ENCODE results near the gene MIDN.

MIDN gene

DNA sequence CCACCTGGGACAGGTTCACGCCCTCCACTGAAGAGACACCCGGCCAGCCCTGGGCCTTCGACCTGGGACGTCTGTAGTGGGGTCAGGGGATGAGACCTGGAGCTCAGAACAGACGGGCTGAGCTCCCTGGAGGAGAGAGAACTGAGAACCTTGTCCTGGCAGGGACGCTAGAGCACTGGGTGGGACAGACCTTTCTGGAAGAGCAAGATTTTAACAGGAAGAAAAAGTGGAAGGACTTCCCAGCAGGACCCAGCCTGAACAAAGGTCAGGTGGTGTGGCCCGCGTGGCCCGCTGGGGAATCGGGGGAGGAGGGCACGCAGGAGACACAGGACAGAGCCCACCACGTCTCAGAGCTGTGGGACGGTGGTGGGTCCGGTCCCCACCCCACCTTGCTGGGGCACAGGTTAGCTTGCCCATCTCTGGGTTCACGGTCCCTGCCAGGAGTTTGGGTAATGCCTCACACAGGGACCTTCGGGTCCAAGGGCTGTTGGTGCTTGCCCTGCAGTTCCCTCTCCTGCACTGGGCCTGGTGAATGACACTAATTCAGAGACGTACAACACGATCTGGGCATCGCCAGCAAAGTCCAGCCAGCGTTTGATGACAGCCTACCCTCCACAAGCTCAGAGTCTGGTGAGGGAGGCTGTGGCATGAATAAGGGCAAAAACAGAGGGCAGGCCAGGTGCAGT is 36.1 kb downstream of the MIDN start:
- no peak for DNase-seq

GRCh38 chr19:1284979-1285736 is 36.8 kb downstream of the MIDN start:
- no peak for DNase-seq

- DNase-seq: no peak
These were observed 37.5 kb downstream of the MIDN start, which contains the start of gene EFNA2 for GRCh38 chr19:1285737-1286360. Gene EFNA2, plus strand, starts transcription at chr19:1285873. Its CDS starts 296 bp downstream, at chr19:1286169.

DNA sequence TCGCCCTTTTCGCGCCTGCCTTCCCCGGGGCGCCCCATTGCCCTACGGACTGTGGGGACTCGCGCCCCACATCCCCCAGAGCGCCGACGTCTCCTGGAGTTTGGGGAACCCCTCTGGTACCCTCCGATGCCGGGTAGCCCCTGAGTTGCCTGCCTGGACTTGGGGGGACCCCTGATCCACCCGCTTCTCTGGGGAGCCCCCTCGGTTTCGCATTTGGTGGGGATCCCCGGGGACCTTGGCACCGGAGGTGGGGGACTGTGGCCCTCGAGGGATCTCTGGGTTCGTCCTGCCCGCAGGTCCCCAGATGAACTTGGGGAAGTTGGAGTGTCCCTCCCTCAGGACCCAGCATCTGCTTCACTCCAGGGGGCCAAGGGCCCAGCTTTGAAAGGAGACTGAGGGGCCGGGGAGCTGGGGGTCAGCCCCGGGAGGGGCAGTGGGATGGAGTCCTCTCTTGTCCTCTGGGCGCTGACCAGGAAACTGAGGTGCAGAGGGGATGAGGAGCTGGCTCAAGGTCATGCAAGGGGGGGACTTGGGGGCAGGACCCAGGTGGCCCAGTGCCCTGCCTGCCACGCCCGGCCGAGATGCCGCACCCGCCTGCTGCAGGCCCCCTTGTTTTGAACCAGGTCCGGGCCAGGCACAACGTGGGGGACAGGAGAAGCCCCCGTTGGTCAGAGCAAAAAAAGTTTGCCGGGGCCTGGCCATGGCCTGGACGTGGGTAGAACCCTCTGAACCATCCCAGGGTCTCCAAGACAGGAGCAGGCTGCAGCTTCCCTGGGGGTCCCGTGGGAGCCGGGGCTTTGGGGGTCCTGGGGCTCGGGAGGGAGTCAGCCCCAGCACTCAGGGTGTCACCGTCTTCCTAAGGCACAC is 38.3 kb downstream of the MIDN start:
- DNase-seq: no peak

- no peak for DNase-seq
These were observed 39.2 kb downstream of the MIDN start for GRCh38 chr19:1287354-1288225.

- no peak for DNase-seq
These were observed 39.8 kb downstream of the MIDN start for GRCh38 chr19:1288226-1288612.

DNA sequence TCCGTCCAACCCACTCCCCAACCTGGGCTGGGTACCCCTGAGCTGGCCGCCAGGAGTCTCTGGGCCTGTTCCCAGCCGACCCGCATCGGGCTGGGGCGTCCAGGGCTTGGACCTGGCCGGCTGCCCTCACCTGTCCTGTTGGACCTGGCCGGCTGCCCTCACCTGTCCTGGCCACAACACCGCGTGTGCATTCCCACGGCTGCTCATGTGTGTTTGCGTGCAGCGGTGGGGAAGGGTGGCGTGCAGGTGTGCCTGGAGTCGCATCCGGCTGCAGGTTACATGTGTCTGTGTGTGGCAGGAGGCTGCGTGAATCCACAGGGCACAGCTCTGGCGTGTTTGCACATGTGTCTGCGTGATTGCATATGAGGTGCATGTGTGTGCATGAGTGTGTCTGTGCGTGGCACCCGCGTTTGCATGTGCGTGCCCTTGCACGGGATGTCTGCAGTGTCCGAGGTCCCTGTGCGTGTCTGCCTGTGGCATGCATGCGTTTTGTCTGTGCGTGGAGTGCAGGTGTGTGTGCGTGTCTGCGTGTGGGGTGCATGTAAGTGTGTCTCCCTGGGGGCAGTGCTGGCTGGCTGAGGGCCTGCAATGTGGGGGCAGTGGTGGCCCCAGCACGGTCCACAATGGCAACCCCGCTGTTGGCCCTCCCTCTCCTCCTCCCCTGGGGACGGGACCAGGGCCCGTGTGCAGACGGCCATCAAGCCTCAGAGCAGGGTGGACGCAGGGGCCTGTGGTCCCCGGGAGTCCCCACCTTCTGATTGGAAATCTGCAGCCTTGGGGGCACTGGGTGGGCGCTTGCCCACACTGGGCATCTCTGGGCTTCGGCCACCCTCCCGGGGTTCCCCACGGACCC is 40.7 kb downstream of the MIDN start:
- no peak for DNase-seq

- DNase-seq: no peak
These were observed 41.3 kb downstream of the MIDN start for GRCh38 chr19:1289686-1290025.

GRCh38 chr19:1290196-1290702 is 41.9 kb downstream of the MIDN start:
- DNase-seq: no peak

DNA sequence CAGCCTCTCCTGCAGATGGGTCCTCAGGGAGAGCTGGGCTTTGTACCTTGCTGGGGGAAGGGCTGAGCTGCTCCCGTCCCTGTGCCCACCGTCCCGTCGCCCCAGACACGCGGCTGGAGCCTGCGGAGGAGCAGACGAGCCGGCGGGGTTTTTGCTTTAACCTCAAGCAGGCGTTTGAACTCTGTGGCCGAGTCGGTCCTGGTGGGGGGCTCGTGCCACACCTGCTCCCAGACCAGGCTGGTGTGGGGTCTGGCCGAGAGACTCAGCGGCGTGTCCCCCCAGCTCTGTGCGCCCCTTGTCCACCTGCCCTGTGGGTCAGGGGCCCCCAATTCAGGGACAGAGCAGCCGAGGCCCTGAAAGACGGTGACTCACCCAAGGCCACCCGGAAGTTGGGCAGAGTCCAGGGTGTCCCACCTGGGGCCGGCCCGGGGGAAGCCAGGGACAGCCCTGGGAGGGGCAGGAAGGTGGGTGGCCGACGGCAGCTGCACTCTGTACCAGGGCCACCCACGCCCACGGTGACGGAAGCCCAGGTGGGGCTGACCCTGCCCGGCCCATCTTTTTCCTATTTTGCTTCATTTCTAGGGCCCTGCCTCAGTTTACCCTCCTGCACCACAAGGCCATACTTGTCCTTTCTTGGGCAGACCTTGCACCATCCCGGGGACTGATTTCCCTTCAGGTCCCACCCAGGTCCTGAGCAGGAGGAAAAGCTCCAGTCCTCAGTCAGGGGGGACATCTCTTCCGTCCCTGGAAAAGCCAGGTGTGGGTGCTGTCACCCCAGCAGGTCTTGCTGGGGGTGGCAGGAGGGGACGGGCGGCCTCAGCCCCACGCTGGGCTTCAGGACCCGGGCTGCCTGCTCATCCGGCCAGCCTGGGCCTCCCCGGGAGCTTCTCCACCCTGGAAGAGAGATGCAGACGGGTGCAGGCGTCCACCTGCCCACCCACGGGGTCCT is 42.6 kb downstream of the MIDN start:
- DNase-seq: no peak

DNA sequence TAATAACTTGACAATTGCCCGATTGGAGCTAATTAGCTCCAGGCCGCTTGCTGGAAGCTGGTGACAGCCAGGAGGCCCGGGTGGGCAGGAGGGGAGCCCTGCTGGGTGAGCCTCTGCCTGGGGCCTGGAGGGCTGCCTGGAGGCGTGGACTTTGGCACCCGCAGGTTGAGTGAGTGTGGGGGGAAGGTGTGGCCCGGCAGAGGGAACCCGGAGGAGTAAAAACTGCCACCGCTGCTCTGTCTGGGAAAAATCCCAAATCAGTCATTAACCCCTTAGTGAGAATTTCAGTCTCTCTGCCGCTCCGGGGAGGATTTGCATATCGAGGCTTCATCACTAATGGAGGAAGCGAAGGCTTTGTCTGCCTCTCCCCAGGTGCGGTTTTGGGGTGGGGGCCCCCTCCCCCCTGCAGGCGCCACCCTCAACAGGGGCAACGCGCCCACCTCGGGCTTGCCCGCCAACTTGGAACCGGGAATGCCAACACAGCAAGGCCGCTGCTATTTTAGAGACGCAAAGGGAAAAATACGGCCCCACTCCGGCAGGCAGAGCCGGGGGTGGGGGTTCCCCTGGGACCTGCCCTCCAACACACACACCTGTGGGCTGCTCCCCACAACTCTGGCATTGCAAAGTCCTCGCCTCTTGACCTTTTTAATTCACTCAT is 43.5 kb downstream of the MIDN start:
- DNase-seq: no peak

- DNase-seq: no peak
These were observed 44.2 kb downstream of the MIDN start for GRCh38 chr19:1292419-1293151.

DNA sequence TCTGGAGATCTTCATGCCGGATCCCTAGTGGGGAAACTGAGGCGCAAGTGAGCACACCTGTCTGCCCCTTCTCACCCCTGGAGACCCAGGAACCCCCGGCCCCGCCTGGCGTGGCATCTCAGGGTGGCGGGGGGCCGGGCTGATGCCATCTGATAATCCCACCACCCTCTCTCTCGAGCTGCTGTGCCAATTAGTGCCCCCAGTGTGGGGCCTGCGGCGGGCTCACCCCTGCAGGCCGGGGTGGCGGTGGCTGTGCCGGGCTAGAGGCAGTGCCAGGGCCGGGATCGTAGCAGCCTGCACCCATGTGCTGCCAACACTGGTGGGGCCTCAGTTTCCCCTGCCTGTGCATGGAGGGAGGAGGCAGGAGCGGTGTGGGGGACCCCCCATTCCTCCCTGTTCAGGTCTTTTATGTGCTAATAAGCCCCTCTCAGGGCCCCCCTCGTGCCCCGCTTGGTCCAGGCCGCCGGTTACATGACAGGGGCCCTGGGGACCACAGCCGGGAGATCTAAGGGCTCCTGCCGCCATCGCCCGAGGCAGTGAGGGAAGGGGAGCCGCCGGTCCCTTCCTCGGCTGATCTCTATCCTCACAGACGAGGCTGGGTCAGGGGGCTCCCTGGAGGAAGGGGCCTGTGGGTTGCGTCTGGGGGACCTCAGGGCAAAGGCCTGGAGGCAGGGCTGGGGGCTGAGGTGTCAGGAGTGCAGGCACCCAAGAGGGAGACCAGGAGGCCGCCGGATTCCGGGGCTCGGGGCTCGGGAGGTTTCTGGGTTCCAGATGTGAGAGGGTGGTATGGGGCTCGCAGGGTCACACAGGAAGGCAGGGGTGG is 45.6 kb downstream of the MIDN start:
- DNase-seq: no peak

GRCh38 chr19:1294688-1295087 is 46.3 kb downstream of the MIDN start:
- DNase-seq: no peak

DNA sequence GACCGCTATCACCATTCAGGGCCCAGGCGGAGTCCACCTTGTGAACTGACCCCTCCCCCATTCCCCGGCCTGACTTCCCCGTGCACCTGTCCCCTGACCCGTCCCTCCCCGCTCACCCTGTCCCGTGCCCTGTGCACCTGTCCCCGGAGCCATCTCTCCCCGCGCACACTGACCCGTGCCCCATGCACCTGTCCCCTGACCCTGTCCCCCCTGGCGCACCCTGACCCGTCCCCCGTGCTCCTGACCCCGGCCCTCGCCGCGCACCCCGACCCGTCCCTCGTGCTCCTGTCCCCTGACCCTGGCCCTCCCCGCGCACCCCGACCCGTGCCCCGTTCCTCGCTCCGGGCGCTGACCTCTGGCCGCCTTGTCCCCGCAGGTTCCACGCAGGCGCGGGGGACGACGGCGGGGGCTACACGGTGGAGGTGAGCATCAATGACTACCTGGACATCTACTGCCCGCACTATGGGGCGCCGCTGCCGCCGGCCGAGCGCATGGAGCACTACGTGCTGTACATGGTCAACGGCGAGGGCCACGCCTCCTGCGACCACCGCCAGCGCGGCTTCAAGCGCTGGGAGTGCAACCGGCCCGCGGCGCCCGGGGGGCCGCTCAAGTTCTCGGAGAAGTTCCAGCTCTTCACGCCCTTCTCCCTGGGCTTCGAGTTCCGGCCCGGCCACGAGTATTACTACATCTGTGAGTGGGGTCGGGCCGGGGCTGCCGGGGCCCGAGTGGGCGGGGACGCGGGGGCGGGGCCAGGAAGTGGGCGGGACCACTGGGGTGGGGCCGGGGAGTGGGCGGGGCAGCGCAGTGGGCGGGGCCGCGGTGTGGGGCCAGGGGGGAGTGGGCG is 47.0 kb downstream of the MIDN start:
- DNase-seq: no peak

- DNase-seq: no peak
These were observed 47.7 kb downstream of the MIDN start for GRCh38 chr19:1296078-1296477.
